ENCODE data around the gene SLC35E3.
"Not testable (repeated sequence)": the region's sequence is repeated elsewhere in the genome, so short reads cannot be mapped to it uniquely, and the experiment has no call there.

SLC35E3 gene

DNA sequence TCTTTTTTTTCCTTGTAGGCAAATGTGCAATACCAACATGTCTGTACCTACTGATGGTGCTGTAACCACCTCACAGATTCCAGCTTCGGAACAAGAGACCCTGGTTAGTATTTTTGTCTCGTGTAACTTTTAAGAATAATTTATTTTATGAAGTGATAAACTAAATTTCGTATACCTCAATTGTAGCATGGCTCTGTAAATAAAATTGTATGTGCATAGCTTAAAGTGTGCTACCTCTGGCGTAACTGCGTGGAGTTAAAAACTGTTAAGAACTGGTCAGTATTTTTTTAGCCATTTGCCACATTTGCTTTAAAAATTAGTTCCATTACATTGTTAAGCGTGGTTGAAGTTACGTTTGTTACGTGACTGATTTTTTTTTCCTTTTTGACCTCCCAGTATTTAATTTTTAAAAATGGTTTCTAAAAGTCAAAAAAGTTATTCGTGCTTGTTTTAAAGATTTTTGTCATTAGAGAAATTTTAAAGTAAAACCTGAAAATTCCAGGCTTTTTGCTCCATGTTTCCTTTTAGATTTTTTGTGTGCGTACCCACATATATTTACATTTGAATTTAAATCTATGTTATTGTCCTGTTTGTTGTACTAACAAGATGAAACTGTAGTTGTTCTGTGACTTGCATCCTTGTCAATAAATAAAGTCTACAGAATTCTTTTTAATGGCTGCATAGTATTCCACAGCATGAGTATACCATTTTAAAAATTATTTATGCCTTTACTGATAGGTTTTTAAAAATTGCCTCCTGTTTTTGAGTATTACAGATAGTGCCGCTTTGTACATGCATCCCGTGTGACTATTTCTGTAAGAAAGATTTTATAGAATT is 63.4 kb downstream of the SLC35E3 start:
- peak overlapping the region; percentile 99 for H3K27ac ChIP-seq
- DNase-seq (ENCODE audit: low read depth, low spot score), result no peak

DNA sequence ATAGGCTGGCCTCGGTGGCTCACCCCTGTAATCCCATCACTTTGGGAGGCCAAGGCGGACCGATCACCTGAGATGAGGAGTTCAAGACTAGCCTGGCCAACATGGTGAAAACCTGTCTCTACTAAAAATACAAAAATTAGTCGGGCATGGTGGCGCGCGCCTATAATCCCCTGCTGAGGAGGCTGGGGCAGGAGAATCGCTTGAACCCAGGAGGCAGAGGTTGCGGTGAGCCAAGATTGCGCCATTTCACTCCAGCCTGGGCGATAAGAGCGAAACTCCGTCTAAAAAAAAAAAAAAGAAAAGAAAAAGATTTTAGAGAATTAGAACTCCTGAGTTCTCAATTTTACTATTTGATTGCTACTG is 64.0 kb downstream of the SLC35E3 start:
- DNase-seq (ENCODE audit: low read depth, low spot score), result not testable (repeated sequence)
- H3K27ac ChIP-seq, result peak overlapping the region; percentile 99

DNA sequence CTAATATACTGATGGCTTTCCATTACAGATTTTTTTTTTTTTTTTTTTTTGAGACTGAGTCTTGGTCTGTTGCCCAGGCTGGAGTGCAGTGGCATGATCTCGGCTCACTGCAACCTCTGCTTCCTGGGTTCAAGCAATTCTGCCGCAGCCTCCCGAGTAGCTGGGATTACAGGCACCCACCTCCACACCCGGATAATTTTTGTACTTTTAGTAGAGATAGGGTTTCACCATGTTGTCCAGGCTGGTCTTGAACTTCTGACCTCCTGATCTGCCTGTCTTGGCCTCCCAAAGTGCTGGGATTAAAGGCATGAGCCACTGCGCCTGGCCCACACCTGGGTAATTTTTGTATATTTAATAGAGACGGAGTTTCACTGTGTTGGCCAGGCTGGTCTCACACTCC is 65.6 kb downstream of the SLC35E3 start:
- not testable (repeated sequence) for DNase-seq (ENCODE audit: low read depth, low spot score)

GRCh38 chr12:68812553-68813241 is 66.7 kb downstream of the SLC35E3 start:
- no peak for DNase-seq (ENCODE audit: low read depth, low spot score)
- peak overlapping the region; percentile 7 for H3K27ac ChIP-seq

More for the DNA sequence above, 65.6 kb downstream of the SLC35E3 start:
- peak overlapping the region; percentile 99 for H3K27ac ChIP-seq

- no peak for DNase-seq (ENCODE audit: low read depth, low spot score)
- H3K27ac ChIP-seq, result peak overlapping the region; percentile 7
These were observed 67.2 kb downstream of the SLC35E3 start for GRCh38 chr12:68813242-68813593.

DNA sequence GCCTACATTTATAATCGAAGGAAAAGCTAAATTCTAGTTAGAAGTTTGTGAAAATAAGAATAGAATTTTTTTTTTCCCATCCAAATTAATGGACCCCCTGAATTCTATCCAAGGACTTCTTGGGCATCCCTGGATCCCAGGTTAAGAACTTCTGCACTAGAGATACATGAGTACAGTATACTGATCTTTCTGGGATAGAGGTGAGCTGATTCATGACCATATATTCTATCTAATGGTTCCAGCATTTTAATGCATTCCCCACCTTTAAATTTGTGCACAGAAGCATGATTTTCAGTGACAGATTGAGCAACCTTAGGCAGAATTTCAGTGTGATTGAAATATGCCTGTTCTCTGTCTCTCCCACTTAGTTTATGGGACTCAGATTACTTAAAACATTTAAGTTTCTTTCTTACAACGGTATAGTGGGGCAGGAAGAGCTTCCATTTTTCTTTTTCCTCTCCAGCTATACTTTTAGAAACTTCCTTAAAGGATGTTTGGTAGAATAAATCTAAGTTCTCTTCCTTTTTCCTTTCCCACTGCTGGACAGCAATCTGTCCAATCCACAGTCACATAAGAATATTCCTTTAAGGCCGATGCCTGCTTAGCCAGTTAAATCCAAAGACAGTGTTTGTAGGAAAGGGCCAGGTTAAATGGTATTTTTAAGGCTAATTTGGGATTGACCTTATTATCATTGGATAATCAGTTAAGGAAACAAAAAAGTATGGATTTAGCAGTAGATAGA is 68.7 kb downstream of the SLC35E3 start:
- peak overlapping the region; percentile 1 for H3K27ac ChIP-seq
- DNase-seq (ENCODE audit: low read depth, low spot score), result no peak

GRCh38 chr12:68815232-68815927 is 69.4 kb downstream of the SLC35E3 start:
- no peak for DNase-seq (ENCODE audit: low read depth, low spot score)
- H3K27ac ChIP-seq, result no peak overlapping the region

DNA sequence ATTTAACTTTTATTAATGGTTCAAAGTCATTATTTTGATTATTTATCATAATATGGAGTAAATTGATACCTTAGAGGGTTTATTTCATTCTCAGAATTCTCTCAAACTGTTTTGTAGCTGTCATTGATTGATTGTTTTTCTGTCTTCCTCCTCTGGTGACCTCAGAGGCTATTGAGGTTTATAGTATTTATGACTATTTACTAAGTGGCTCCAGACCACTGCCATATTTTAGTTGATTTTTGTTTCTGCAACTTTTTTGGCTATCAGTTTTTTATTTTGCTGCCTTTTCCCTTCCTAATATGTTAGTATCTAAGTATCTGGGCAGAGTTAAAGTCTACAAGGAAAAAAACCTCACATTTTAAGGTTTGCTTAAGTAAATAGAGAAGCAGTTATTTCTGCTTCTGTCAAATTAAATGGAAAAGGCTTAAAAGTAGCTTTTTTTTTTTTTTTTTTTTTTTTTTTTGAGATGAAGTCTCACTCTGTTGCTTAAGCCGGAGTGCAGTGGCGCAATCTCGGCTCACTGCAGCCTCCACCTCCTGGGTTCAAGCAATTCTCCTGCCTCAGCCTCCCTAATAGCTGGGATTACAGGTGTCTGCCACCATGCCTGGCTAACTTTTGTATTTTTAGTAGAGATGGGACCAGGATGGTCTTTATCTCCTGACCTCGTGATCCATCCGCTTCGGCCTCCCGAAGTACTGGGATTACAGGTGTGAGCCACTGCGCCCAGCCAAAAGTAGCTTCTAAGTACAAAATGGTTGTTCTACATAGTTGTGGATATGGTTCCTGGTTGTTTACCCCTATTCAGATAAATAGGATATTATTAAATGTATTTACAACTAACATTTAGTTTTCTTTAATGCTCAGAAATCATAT is 70.2 kb downstream of the SLC35E3 start:
- H3K27ac ChIP-seq, result no peak overlapping the region
- no peak for DNase-seq (ENCODE audit: low read depth, low spot score)

DNA sequence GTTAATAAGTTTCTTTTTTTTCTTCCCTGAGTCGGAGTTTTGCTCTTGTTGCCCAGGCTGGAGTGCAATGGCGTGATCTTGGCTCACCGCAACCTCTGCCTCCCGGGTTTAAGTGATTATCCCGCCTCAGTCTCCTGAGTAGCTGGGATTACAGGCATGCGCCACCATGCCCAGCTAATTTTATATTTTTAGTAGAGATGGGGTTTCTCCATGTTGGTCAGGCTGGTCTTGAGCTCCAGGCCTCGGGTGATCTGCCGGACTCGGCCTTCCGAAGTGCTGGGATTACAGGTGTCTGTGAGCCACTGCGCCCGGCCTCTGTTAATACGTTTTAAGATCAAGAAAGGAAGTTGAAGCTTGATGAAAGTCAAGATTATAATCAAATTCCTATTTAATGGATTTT is 73.5 kb downstream of the SLC35E3 start:
- DNase-seq (ENCODE audit: low read depth, low spot score); H3K27ac ChIP-seq: not testable (repeated sequence)

- H3K27ac ChIP-seq, result no peak overlapping the region
- DNase-seq (ENCODE audit: low read depth, low spot score), result no peak
These were observed 75.6 kb downstream of the SLC35E3 start for GRCh38 chr12:68821357-68822188.

DNA sequence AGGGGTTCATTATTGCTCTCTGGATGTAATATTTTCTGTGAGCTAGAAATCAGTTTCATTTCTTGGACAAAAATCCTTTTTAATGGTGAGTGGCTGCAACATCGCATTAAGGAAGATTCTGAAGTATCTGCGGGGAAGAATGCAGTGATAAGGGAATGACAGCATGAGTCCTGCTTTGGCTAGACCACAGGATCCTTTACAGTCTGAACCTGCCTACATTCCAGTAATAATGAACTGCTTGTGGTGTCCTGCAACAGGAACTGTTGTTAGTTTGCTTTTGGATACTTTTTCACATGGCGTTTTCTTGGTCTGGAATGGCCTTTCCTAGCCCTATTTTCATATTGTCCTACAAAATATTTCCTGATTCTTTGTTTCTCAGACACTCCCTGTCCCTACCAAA is 77.7 kb downstream of the SLC35E3 start:
- no peak for DNase-seq (ENCODE audit: low read depth, low spot score)
- H3K27ac ChIP-seq, result peak overlapping the region; percentile 7

GRCh38 chr12:68824131-68824530 is 78.2 kb downstream of the SLC35E3 start:
- H3K27ac ChIP-seq, result peak overlapping the region; percentile 7

DNA sequence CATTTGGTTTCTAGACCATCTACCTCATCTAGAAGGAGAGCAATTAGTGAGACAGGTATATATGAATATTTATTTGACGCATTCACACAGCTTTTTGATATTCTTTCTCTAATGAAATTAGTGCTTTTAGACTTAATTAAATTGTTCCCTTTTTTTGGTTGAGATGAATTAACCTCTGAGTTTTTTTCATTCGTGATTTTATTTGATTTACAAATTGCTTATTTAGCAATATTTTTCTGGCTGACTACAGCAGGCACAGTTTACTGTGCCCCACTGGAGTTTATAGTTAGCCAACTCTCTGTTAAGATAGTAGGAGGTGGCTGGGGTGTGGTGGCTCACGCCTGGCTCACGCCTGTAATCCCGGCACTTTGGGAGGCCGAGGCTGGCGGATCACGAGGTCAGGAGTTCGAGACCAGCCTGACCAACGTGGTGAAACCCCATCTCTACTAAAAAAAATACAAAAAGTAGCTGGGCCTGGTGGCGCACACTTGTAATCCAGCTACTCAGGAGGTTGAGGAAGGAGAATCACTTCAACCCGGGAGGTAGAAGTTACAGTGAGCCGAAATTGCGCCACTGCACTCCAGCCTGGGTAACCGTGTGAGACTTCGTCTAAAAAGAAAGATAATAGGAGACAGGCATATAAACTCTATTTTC is 78.7 kb downstream of the SLC35E3 start:
- no peak for DNase-seq (ENCODE audit: low read depth, low spot score)
- H3K27ac ChIP-seq, result peak overlapping the region; percentile 7

More at GRCh38 chr12:68824131-68824530, 78.2 kb downstream of the SLC35E3 start:
- no peak for DNase-seq (ENCODE audit: low read depth, low spot score)

GRCh38 chr12:68825569-68826217 is 79.7 kb downstream of the SLC35E3 start:
- no peak for DNase-seq (ENCODE audit: low read depth, low spot score)
- no peak overlapping the region for H3K27ac ChIP-seq

GRCh38 chr12:68827895-68828671 is 82.1 kb downstream of the SLC35E3 start:
- H3K27ac ChIP-seq, result peak overlapping the region; percentile 53

DNA sequence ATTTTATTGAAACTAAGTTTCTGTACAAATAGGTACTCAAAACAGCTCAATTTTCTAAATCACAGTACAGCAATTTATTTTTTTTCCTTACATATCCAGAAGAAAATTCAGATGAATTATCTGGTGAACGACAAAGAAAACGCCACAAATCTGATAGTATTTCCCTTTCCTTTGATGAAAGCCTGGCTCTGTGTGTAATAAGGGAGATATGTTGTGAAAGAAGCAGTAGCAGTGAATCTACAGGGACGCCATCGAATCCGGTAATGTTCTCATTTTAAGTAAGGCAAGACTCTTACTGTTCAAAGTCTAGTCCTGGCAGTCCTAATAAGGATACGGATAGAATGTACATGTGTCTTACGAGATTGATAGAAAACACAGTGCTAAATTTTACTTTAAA is 82.7 kb downstream of the SLC35E3 start:
- peak overlapping the region; percentile 53 for H3K27ac ChIP-seq
- no peak for DNase-seq (ENCODE audit: low read depth, low spot score)

More at GRCh38 chr12:68827895-68828671, 82.1 kb downstream of the SLC35E3 start:
- no peak for DNase-seq (ENCODE audit: low read depth, low spot score)
